ENCODE data around the gene GSE1. TPM values are rescaled to one million over a fixed set of nuclear protein-coding genes. Genes with fewer than 3 reads are reported as not detected.

Gene GSE1
- total and polyA plus RNA-seq, 9 of the 15 experiments (the other 6 are each of a cell fraction or from before 2014, with no cell fraction given), result 12.2 to 244 (median 57.9) TPM

GRCh38 chr16:85620374-85620773, 7.3 kb downstream of the GSE1 start:
- Histone ChIP-seq H4K20me1 (replicated peaks; ENCODE audit: control insufficient read depth, insufficient read depth, low read length) (peaks cover 100% of the 10 kb centered on the region), H2AFZ (ENCODE audit: low read depth, low read length) (no peak overlapping the region), H3K4me1 (replicated peaks in 1 of 2; ENCODE audit: control insufficient read depth in 2 of 2, insufficient read depth in 2 of 2, low read length in 2 of 2) (peaks cover 66 to 91% of the 10 kb centered on the region in 2 experiments), H3K9ac (ENCODE audit: insufficient read depth in 1 of 2, low read depth in 2 of 2, low read length in 2 of 2) (peak overlapping the region; percentile 56 to 82), H3K4me3 (0 out of 2 replicates have a peak overlapping the region, but pooled peaks have one; percentile 2), H3K4me2 (ENCODE audit: insufficient read depth, low read length) (peak overlapping the region; percentile 58), H3K36me3 (ENCODE audit: control insufficient read depth, insufficient read depth, low read length) (peaks cover 90% of the 10 kb centered on the region), H3K27ac (ENCODE audit: extremely low read depth, low read depth, low read length) (peak overlapping the region; percentile 76), H3K27me3 (ENCODE audit: control insufficient read depth in 2 of 2, insufficient read depth in 2 of 2, low read length in 2 of 2) (no peaks in the 10 kb centered on the region), H3K9me3 (replicated peaks; ENCODE audit: control insufficient read depth, insufficient read depth, low read depth, low read length) (no peaks in the 10 kb centered on the region), H3K9me1 (ENCODE audit: control insufficient read depth, insufficient read depth, low read length) (peaks cover 47% of the 10 kb centered on the region), H3K79me2 (ENCODE audit: control insufficient read depth, insufficient read depth, low read length) (peaks cover 100% of the 10 kb centered on the region)
- ChIA-PET CTCF (ENCODE audit: low intra/inter-chr PET ratio) (no interaction called here), POLR2A (interaction anchor here (0.7 to 0.9 kb wide), 2 partner anchors 28 to 268 kb away, joined by 3 read pairs; no protein-coding TSS in a partner anchor)
- in situ Hi-C loops (cut with MboI), result no loop called here
- DNase-seq (ENCODE audit: extremely low read depth in 1 of 4, low spot score in 3 of 4) (peak; percentile 58 to 85 (median 70)), FAIRE-seq (peak; percentile 89), ATAC-seq (peak; percentile 50)
- intact Hi-C loops (cut with micrococcal nuclease), result no loop called here
- WGBS (ENCODE audit: insufficient coverage, low coverage, missing lambda C conversion rate), result 2% methylated on average over 16 of the region's 16 CpGs
- no TSS peak for BruUV-seq (replicated peaks)
- peak; percentile 56; the same call in 1 of the 2 replicates for TF ChIP-seq SP1 (CRISPR knock-in tag; IDR thresholded peaks at IDR 0.05)
- TF ChIP-seq MYNN (IDR thresholded peaks at IDR 0.05), result 0 out of 2 replicates have a peak, but pooled peaks have one; percentile 44
- no peak for TF ChIP-seq MYNN (CRISPR knock-in tag; IDR thresholded peaks at IDR 0.05)
- peak; percentile 45; the same call in 1 of the 2 replicates for TF ChIP-seq GATAD2B (IDR thresholded peaks at IDR 0.05; ENCODE audit: borderline replicate concordance)
- TF ChIP-seq, protein P1, sequence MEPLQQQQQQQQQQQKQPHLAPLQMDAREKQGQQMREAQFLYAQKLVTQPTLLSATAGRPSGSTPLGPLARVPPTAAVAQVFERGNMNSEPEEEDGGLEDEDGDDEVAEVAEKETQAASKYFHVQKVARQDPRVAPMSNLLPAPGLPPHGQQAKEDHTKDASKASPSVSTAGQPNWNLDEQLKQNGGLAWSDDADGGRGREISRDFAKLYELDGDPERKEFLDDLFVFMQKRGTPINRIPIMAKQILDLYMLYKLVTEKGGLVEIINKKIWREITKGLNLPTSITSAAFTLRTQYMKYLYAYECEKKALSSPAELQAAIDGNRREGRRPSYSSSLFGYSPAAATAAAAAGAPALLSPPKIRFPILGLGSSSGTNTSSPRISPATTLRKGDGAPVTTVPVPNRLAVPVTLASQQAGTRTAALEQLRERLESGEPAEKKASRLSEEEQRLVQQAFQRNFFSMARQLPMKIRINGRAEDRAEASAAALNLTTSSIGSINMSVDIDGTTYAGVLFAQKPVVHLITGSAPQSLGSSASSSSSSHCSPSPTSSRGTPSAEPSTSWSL (CRISPR knock-in tag; IDR thresholded peaks at IDR 0.05; ENCODE audit: borderline replicate concordance), result no peak
- TF ChIP-seq RBM17 (IDR thresholded peaks at IDR 0.05; ENCODE audit: borderline replicate concordance, low read depth, low read length), result no peak
- TF ChIP-seq, protein P2, sequence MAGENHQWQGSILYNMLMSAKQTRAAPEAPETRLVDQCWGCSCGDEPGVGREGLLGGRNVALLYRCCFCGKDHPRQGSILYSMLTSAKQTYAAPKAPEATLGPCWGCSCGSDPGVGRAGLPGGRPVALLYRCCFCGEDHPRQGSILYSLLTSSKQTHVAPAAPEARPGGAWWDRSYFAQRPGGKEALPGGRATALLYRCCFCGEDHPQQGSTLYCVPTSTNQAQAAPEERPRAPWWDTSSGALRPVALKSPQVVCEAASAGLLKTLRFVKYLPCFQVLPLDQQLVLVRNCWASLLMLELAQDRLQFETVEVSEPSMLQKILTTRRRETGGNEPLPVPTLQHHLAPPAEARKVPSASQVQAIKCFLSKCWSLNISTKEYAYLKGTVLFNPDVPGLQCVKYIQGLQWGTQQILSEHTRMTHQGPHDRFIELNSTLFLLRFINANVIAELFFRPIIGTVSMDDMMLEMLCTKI (IDR thresholded peaks at IDR 0.05; ENCODE audit: partially characterized antibody), result no peak
- peak; percentile 31; the same call in 1 of the 2 replicates for TF ChIP-seq MBD2 (IDR thresholded peaks at IDR 0.05; ENCODE audit: borderline replicate concordance, low read depth)
- TF ChIP-seq NCOR1 (IDR thresholded peaks at IDR 0.05), result peak; percentile 47; the same call in 1 of the 2 replicates
- no peak for TF ChIP-seq ZNF263 (CRISPR knock-in tag; IDR thresholded peaks at IDR 0.05; ENCODE audit: borderline replicate concordance)
- TF ChIP-seq, protein P3, sequence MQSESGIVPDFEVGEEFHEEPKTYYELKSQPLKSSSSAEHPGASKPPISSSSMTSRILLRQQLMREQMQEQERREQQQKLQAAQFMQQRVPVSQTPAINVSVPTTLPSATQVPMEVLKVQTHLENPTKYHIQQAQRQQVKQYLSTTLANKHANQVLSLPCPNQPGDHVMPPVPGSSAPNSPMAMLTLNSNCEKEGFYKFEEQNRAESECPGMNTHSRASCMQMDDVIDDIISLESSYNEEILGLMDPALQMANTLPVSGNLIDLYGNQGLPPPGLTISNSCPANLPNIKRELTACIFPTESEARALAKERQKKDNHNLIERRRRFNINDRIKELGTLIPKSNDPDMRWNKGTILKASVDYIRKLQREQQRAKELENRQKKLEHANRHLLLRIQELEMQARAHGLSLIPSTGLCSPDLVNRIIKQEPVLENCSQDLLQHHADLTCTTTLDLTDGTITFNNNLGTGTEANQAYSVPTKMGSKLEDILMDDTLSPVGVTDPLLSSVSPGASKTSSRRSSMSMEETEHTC (IDR thresholded peaks at IDR 0.05), result no peak
- TF ChIP-seq IFI16 (CRISPR knock-in tag; IDR thresholded peaks at IDR 0.05), result no peak
- 0 out of 2 replicates have a peak, but pooled peaks have one; percentile 25 for TF ChIP-seq SMARCC2 (IDR thresholded peaks at IDR 0.05; ENCODE audit: low read depth)
- TF ChIP-seq ZNF143 (CRISPR knock-in tag; IDR thresholded peaks at IDR 0.05), result no peak
- TF ChIP-seq EP300 (IDR thresholded peaks at IDR 0.05; ENCODE audit: low read length), result peak; percentile 23; the same call in 1 of the 2 replicates
- peak; percentile 39 for TF ChIP-seq RBBP5 (IDR thresholded peaks at IDR 0.05; ENCODE audit: borderline replicate concordance, insufficient read depth, low read length, poor library complexity, severe bottlenecking)
- TF ChIP-seq NFE2 (IDR thresholded peaks at IDR 0.05; ENCODE audit: low read depth), result no peak
- no peak for TF ChIP-seq ZNF561 (CRISPR knock-in tag; conservative IDR thresholded peaks at IDR 0.05)
- no peak for TF ChIP-seq POLR2A (conservative IDR thresholded peaks at IDR 0.05)
